Mesenteric fat pad (tissue), 1 donor: Measurements from ENCODE around the gene MYRF. TPM values are rescaled to one million over a fixed set of nuclear protein-coding genes. Genes with fewer than 3 reads are reported as not detected.

Experiments used
- DNase-seq: peaks from one replicate; pipeline ENCODE4 v3.0.0-alpha.2; 2020; ENCODE audit warnings: low spot score
- total RNA-seq: library from RNA; stranded (reverse); fragmentation: NEBNext Ultra II Directional; extraction: Animal tissue kit (Norgen Biotek cat#: 25700); gene quantifications from one replicate; pipeline ENCODE4 v1.2.1, GENCODE V29; 2021
- donor health status: DM: yes; HTN: yes; CAD: no.

The MYRF gene
- total RNA-seq, 1 donor from 2014 or later: 0.42 TPM

- DNase-seq: no peak
Observed at GRCh38 chr11:61757213-61757862, 4.9 kb downstream of the MYRF start.

GRCh38 chr11:61760946-61761345 is 8.5 kb downstream of the MYRF start:
- no peak for DNase-seq

GRCh38 chr11:61761440-61762222 is 9.2 kb downstream of the MYRF start:
- DNase-seq: no peak

DNA sequence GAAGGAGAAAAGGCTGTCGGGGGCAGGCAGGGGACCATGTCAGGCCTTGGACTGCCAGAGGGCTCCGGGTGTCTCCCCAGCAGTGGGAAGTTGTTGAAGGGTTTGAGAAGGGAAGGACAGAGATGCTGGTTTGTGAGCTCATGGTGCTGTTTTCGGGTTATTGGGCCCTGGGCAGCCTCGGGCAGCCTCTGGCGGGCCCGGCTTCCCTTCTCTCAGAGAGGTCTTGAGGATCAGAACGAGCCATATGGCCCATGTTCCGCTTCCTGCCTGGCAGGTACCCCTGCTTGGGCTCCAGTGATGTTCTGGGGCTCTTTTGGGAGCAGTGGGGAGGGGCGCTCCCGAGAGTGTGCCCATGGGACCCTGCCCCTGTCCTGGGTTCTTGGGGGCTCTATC is 9.8 kb downstream of the MYRF start:
- DNase-seq: no peak

DNA sequence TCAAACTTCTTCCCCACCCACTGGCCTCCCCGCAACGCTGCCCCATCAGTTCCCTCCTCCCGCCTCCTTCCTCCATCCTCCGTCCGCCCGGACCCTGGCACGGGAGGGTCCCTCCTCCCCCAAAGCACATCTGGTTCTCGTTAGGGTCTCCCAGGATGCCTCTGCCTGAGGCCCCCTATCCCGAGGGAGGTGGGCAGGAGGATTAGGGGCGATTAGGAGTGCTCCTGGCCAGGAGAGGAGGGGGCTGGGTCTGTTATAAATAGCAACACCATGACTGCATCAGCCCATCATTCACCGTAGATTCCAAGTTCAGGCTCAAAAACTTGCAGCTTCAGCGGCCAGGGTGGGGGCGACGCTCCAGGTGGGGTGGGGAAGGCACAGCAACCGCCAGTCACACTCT is 10.4 kb downstream of the MYRF start:
- no peak for DNase-seq

- no peak for DNase-seq
Observed at GRCh38 chr11:61763930-61764605, 11.6 kb downstream of the MYRF start.

DNA sequence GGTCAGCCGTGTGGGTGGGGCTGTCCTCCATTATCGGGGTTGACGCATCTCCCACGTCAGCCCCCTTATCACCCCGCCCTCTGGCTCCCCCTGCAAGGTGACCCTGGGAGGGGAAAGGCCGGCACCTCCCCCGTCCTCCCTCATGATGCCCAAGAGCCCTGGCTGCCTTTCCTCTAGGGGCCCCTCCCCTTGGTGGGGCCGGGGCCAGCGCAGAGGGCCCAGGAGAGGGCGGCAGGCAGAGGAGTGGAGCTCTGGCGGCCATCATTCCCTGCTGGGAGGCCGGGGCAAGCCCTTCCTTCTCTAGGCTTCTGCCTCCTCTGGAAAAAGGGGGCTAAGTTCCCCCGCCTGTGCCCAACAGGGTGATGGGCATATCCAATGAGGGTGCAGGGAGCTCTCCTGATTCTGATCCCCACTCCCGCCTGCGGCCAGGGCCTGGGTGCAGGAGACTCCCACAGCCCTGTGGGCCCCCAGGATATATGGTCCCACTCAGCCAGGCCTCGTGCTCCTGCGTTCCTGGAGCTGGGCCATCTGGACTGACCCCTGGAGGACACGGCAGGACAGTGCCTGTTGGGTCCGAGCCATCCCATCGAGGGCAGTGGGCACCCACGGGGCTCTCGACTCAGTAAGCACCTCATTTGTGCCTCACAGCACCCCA is 12.3 kb downstream of the MYRF start:
- no peak for DNase-seq

GRCh38 chr11:61765550-61766253 is 13.3 kb downstream of the MYRF start:
- no peak for DNase-seq

- no peak for DNase-seq
Observed at GRCh38 chr11:61766353-61766841, 14.0 kb downstream of the MYRF start.

DNA sequence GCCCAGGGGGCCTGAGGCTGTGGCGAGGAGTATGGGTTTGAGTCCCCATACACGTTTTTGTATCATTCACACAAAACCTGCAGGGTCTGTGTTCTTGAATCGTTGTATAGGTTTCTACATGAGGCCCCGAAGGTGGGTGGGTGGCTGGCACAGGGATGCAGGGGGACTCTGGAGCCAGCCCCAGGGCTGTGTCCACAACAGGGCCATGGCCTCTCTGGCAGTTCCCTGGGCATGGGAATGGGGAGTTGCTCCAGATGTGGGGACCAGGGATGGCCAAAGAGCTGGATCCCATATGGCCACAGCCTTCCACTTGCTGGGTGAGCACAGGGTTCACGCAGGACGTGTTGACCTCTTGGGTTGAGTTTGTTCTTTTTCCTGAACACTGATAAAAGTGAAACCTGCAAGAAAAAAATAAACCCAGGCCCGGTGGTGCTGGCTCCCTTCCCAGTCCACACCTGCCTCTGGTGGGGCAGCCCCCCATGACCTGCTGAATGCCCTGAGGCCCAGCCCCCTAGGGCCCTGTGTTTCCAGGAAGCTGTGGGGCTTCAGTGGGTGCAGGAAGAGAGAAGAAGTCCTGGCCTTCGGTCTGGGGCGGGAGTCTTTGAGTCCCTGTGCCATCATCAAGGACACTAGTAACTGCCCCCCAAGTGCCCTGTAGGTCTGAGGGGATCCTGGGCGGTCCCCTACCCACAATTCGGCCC is 16.1 kb downstream of the MYRF start:
- no peak for DNase-seq

GRCh38 chr11:61769169-61769920 is 16.9 kb downstream of the MYRF start:
- no peak for DNase-seq

- DNase-seq: no peak
Observed at GRCh38 chr11:61769946-61770683, 17.7 kb downstream of the MYRF start.

DNA sequence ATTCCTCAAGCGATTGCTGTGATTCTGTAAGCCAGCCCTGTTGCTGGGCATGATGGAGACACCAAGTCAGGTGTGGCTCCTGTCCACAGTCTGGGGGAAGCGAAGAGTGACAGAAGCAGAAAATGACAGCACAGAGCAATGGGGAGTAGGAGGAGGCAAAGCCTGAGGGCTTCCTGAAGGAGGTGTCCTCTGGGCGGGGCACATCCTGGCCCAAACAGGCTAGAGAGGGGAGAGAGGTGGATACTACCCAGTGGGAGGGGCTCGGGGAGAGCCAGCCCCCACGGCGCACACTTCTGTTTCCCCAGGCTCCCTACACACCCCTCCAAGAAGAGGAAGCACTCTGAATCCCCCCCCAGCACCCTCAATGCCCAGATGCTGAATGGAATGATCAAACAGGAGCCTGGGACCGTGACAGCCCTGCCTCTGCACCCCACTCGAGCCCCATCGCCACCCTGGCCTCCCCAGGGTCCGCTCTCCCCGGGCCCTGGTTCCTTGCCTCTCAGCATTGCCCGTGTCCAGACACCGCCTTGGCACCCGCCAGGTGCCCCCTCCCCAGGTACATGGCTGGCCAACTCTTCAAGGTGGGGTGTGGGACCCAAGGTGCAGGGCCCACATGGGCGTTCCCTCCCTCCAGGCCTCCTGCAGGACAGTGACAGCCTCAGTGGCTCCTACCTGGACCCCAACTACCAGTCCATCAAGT is 18.9 kb downstream of the MYRF start:
- no peak for DNase-seq

DNA sequence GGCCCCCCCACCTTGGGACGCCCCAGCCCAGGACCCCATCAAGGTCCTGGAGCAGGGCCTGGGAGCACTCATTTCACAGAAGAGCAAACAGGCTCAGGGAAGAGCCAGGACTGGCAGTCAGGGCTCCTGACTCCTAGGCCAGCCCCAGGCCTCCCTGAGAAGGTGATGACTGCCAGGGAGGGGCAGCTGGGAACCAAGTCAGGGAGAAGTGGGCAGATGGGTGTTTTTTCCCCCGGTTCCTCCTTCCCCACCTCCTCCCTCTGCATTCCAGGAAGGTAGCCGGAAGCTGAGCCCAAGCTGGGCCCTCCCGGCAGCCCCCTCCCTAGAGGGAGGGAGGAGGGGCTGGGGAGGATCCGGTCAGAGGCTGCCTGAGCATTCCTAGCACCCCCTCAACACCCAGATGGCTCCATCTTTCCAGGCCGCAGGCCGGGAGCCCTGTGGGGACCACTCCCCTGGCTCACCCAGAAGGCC is 19.6 kb downstream of the MYRF start:
- no peak for DNase-seq

GRCh38 chr11:61773356-61773755 is 20.9 kb downstream of the MYRF start:
- no peak for DNase-seq

- no peak for DNase-seq
Observed at GRCh38 chr11:61773809-61774208, 21.4 kb downstream of the MYRF start.

DNA sequence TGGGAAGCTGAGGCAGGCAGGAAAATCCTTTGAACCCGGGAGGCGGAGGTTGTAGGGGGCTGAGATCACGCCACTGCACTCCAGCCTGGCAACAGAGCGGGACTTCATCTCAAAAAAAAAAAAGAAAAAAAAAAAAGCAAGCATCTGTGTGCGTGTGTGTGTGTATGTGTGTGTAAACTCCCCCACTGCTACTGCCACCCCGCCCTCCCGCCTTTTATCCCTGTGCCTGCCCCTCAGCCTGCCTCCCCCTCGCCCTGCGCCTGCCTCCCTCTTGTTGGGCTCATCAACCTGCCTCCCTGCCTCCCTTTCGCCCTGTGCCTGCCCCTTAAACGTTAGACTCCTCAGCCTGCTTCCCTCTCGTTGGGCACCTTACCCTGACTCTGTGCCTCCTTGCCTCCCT is 22.0 kb downstream of the MYRF start:
- no peak for DNase-seq

DNA sequence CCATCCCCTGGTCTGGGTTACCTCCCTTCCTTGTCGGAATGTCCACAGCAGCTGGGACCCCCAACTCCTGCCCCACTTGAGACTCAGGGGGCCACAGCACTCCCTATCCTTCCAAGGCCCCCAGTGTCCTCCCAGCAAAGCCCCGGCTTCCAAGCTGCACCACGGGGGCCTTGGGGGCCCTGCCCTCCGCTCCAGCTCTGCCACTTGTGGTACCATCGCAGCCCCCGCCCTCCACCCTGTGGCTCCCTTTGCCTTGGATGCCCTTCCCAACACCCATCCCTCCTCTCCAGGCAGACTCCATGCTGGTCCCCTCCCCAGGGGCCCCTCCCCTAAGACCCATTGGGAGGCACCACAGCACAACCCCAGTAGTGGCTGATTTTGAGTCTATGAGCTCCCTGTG is 22.7 kb downstream of the MYRF start:
- no peak for DNase-seq
